ENCODE data around the gene FAM117A. TPM values are rescaled to one million over a fixed set of nuclear protein-coding genes. Genes with fewer than 3 reads are reported as not detected.

Gene FAM117A
- polyA plus RNA-seq, 2 of the 4 experiments (the other 2 are of a cell fraction): 1.8 TPM

DNA sequence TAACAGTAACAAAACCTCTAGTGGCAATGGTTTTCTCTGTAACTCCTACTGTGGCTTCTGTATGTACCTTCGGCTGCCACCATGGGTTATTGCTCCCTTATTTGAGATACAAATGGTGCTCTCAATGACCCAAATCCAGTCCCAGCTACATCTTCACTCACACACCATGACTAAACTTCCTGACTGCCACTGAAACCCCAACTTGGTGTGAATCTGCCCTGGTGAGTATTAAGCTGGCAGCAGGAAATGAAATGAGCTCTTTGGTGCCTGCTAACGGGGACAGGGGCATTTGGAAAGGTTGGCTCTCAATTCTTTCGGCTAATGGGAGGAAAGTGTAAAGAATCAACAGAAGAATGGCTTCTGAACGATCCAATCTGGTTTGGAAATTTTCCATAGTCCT lies 48.7 kb downstream of the FAM117A start:
- Histone ChIP-seq H3K27ac (no peak overlapping the region), H3K4me1 (no peaks in the 10 kb centered on the region), H3K4me3 (no peak overlapping the region), H3K9me3 (no peaks in the 10 kb centered on the region), H3K4me2 (no peak overlapping the region)
- TF ChIP-seq ZNF302 (CRISPR knock-in tag; IDR thresholded peaks at IDR 0.05) (no peak), HDAC2 (IDR thresholded peaks at IDR 0.05) (no peak), ZFP36 (IDR thresholded peaks at IDR 0.05; ENCODE audit: borderline replicate concordance, partially characterized antibody) (no peak), ZC3H11A (IDR thresholded peaks at IDR 0.05) (no peak), CBX8 (IDR thresholded peaks at IDR 0.05) (no peak)
- TF ChIP-seq, protein P1, sequence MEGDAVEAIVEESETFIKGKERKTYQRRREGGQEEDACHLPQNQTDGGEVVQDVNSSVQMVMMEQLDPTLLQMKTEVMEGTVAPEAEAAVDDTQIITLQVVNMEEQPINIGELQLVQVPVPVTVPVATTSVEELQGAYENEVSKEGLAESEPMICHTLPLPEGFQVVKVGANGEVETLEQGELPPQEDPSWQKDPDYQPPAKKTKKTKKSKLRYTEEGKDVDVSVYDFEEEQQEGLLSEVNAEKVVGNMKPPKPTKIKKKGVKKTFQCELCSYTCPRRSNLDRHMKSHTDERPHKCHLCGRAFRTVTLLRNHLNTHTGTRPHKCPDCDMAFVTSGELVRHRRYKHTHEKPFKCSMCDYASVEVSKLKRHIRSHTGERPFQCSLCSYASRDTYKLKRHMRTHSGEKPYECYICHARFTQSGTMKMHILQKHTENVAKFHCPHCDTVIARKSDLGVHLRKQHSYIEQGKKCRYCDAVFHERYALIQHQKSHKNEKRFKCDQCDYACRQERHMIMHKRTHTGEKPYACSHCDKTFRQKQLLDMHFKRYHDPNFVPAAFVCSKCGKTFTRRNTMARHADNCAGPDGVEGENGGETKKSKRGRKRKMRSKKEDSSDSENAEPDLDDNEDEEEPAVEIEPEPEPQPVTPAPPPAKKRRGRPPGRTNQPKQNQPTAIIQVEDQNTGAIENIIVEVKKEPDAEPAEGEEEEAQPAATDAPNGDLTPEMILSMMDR (IDR thresholded peaks at IDR 0.05): no peak
- no peak for ATAC-seq
- CTCF ChIA-PET: interaction anchor here (1.0 to 49.7 kb wide), 8 partner anchors 14 to 379 kb away, joined by 3 to 2008 read pairs (median 5); partner anchors contain the start of genes NXPH3 and SLC35B1
- DNase-seq (ENCODE audit: low read depth in 1 of 2, low spot score in 1 of 2): no peak
- POLR2A ChIA-PET: interaction anchor here (0.6 kb wide), 1 partner anchor 9 kb away, joined by 6 read pairs; no protein-coding TSS in a partner anchor
- WGBS (ENCODE audit: missing lambda C conversion rate): 51% methylated on average over 4 of the region's 4 CpGs
- FAIRE-seq: no peak

DNA sequence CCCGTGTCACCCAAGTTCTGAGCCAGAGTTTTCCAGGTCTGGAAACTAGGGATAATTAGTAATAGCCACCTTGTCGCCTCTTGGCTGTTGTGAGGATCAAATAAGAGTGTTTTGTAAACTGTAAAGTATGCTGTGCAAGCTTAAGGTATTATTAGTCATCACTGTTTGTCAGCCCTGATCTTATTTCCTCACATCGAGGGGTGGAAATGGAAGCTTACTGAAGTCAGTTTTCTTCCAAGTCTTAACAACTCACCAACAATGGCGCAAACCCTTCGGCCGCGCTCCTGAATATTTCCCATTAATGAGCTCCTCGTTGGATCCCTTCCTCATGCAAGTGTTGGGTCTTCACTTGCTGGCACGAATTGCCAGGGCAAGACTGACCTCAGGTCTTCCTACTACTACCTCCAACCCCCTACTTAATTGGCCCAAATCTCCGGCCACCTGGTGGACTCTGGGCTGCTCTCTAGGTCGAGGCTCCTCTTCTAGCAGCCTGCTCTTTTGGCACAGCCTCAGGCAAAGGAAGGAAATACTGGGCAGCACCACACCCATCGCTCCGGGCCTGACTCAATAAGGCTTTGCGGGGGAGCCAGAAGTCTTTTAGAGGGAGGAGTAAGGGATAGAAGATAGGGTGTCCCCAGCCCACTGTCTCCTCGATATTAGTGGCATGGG lies 55.3 kb downstream of the FAM117A start:
- FAIRE-seq: no peak

DNA sequence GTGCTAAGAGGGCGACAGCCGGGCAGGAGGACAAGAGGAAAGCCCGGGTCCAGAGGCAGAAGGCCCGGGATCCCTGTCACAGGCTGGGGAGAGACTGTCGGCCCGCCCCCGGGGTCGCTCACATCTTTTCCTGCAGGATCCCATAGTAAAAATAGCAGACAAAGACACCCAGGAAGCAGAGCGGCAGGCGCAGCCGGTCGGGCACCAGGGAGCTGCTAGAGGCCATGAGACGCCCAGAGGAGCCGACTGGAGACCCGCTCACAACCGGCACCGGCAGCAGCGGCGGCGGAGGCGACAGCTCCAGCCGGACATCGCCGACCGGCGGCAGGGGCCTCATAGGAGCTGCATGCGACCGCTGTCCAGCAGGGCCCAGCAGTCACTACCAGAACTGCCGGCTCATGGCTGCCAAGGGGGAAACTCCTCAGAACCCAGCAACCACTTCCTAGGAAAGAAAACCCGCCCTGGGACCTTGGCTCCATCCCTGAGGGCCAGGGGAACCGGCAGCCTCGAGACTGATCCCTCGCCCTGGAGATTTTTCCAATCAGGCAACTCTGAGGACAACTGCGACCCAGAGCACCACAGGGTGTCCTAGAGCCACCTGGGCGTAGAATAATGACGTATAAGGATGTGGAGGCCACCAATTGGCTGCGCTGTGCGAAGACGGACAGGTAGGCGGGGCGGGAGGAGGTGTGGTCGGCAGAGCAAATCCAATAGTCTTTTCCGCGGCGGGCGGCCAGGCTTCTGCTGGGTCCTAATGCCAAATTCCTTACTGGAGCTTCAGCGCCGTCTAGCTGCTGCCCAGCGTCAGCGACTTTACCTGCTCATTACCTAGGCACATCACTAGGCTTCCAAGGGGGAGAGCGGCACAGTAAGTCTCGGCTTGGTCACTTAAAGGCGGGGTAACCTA lies 56.1 kb downstream of the FAM117A start, which contains the start of gene SLC35B1:
TSS of gene SLC35B1 (minus strand) at position 357 of the 907 bp plus-strand sequence. CDS start at position 226, 131 bp downstream.
- peaks cover 10% of the 10 kb centered on the region for H3K4me1 ChIP-seq
- FAIRE-seq (peak; percentile 54), ATAC-seq (peak; percentile 97 to 99), DNase-seq (ENCODE audit: low read depth in 1 of 2, low spot score in 1 of 2) (peak; percentile 100)
- 1% methylated on average over 44 of the region's 53 CpGs for WGBS (ENCODE audit: missing lambda C conversion rate)
- H3K4me2 ChIP-seq: peak within 1 kb of the TSS; percentile 94
- CTCF ChIA-PET: interaction anchor here (0.6 to 49.7 kb wide), 49 partner anchors 7 to 1029 kb away, joined by 3 to 2008 read pairs (median 4); partner anchors contain the start of genes KAT7, NGFR, NXPH3 and SLC35B1
- peak within 1 kb of the TSS; percentile 90 for H3K27ac ChIP-seq
- H3K9me3 ChIP-seq: no peaks in the 10 kb centered on the region
- POLR2A ChIA-PET: interaction anchor here (0.5 to 1.9 kb wide), 17 partner anchors 10 to 462 kb away, joined by 3 to 19 read pairs (median 4); partner anchors contain the start of genes FAM117A, KAT7 and PHB1
- H3K4me3 ChIP-seq: peak within 1 kb of the TSS; percentile 87
- TF ChIP-seq, protein P2, sequence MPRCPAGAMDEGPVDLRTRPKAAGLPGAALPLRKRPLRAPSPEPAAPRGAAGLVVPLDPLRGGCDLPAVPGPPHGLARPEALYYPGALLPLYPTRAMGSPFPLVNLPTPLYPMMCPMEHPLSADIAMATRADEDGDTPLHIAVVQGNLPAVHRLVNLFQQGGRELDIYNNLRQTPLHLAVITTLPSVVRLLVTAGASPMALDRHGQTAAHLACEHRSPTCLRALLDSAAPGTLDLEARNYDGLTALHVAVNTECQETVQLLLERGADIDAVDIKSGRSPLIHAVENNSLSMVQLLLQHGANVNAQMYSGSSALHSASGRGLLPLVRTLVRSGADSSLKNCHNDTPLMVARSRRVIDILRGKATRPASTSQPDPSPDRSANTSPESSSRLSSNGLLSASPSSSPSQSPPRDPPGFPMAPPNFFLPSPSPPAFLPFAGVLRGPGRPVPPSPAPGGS (IDR thresholded peaks at IDR 0.05): peak; percentile 80; the same call in 1 of the 3 replicates
- TF ChIP-seq, protein P3, sequence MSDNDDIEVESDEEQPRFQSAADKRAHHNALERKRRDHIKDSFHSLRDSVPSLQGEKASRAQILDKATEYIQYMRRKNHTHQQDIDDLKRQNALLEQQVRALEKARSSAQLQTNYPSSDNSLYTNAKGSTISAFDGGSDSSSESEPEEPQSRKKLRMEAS (IDR thresholded peaks at IDR 0.05): peak; percentile 79
- TF ChIP-seq EP300 (IDR thresholded peaks at IDR 0.05) (0 out of 5 replicates have a peak, but pooled peaks of 1 of the 2 experiments have one; percentile 25), KDM5A (IDR thresholded peaks at IDR 0.05) (peak; percentile 96), RAD21 (conservative IDR thresholded peaks at IDR 0.05 in 1 of 2, IDR thresholded peaks at IDR 0.05 in 1 of 2) (peak; percentile 63 to 68), FOSL2 (IDR thresholded peaks at IDR 0.05) (no peak), FOSL2 (CRISPR knock-in tag; IDR thresholded peaks at IDR 0.05) (no peak), PHF8 (IDR thresholded peaks at IDR 0.05; ENCODE audit: borderline replicate concordance, low read depth) (peak; percentile 97), TFCP2L1 (CRISPR knock-in tag; IDR thresholded peaks at IDR 0.05) (0 out of 2 replicates have a peak, but pooled peaks have one; percentile 20), JUN (IDR thresholded peaks at IDR 0.05) (peak; percentile 98 to 99), FOSB (CRISPR knock-in tag; IDR thresholded peaks at IDR 0.05) (no peak), TP53 (CRISPR knock-in tag; IDR thresholded peaks at IDR 0.05) (no peak)
- TF ChIP-seq, protein P1 (IDR thresholded peaks at IDR 0.05): peak; percentile 96
- TF ChIP-seq, protein P4, sequence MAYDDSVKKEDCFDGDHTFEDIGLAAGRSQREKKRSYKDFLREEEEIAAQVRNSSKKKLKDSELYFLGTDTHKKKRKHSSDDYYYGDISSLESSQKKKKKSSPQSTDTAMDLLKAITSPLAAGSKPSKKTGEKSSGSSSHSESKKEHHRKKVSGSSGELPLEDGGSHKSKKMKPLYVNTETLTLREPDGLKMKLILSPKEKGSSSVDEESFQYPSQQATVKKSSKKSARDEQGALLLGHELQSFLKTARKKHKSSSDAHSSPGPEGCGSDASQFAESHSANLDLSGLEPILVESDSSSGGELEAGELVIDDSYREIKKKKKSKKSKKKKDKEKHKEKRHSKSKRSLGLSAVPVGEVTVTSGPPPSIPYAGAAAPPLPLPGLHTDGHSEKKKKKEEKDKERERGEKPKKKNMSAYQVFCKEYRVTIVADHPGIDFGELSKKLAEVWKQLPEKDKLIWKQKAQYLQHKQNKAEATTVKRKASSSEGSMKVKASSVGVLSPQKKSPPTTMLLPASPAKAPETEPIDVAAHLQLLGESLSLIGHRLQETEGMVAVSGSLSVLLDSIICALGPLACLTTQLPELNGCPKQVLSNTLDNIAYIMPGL (CRISPR knock-in tag; IDR thresholded peaks at IDR 0.05; ENCODE audit: borderline replicate concordance): peak; percentile 87; the same call in 1 of the 2 replicates

More for the DNA sequence above, 55.3 kb downstream of the FAM117A start:
- TF ChIP-seq NFE2L2 (conservative IDR thresholded peaks at IDR 0.05; ENCODE audit: low read length) (no peak), POLR2A (IDR thresholded peaks at IDR 0.05; ENCODE audit: low read length) (no peak), PHF8 (IDR thresholded peaks at IDR 0.05; ENCODE audit: borderline replicate concordance, low read depth) (0 out of 2 replicates have a peak, but pooled peaks have one; percentile 5)
- ChIA-PET POLR2A (interaction anchor here (0.6 to 1.9 kb wide), 14 partner anchors 11 to 294 kb away, joined by 3 to 19 read pairs (median 4); partner anchors contain the start of genes FAM117A, KAT7 and PHB1), CTCF (interaction anchor here (0.5 to 49.7 kb wide), 45 partner anchors 7 to 1030 kb away, joined by 3 to 2008 read pairs (median 4); partner anchors contain the start of genes KAT7, NGFR, NXPH3 and SLC35B1)
- Histone ChIP-seq H3K4me3 (peak overlapping the region; percentile 87), H3K27ac (peak overlapping the region; percentile 48 to 66; a peak in 5 of 6 replicates), H3K4me2 (peak overlapping the region; percentile 77), H3K4me1 (peaks cover 10% of the 10 kb centered on the region), H3K9me3 (no peaks in the 10 kb centered on the region)
- WGBS (ENCODE audit: missing lambda C conversion rate): 53% methylated on average over 15 of the region's 15 CpGs
- ATAC-seq: no peak
- no peak for DNase-seq (ENCODE audit: low read depth in 1 of 2, low spot score in 1 of 2)
